Keratinocyte (primary cell): ENCODE results near the gene CLCN4.

Experiments
- EZH2 ChIP-seq: IDR thresholded peaks from one replicate; pipeline ENCODE4 v1.6.1; 2012; ENCODE audit warnings: inconsistent platforms, mild to moderate bottlenecking, low read length, moderate library complexity
- TF ChIP-seq, protein P1 (sequence below), 3 experiments: IDR thresholded peaks in 1 of 3; conservative IDR thresholded peaks in 1 of 3; optimal IDR thresholded peaks in 1 of 3; 2 replicates in 2 of 3; 3 replicates in 1 of 3; pipeline versions ENCODE3 to v1.5.1; 2011; ENCODE audit warnings: low read length in 3 of 3, mild to moderate bottlenecking in 3 of 3, moderate library complexity in 2 of 3, control low read depth in 1 of 3, inconsistent platforms in 1 of 3; ENCODE audit not compliant: insufficient read depth in 2 of 3; ENCODE audit errors: extremely low read depth in 1 of 3

GRCh38 chrX:10172877-10173276, 16.1 kb downstream of the CLCN4 start:
- TF ChIP-seq, protein P1, sequence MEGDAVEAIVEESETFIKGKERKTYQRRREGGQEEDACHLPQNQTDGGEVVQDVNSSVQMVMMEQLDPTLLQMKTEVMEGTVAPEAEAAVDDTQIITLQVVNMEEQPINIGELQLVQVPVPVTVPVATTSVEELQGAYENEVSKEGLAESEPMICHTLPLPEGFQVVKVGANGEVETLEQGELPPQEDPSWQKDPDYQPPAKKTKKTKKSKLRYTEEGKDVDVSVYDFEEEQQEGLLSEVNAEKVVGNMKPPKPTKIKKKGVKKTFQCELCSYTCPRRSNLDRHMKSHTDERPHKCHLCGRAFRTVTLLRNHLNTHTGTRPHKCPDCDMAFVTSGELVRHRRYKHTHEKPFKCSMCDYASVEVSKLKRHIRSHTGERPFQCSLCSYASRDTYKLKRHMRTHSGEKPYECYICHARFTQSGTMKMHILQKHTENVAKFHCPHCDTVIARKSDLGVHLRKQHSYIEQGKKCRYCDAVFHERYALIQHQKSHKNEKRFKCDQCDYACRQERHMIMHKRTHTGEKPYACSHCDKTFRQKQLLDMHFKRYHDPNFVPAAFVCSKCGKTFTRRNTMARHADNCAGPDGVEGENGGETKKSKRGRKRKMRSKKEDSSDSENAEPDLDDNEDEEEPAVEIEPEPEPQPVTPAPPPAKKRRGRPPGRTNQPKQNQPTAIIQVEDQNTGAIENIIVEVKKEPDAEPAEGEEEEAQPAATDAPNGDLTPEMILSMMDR (optimal IDR thresholded peaks at IDR 0.05 in 1 of 3, IDR thresholded peaks at IDR 0.05 in 1 of 3, conservative IDR thresholded peaks at IDR 0.05 in 1 of 3; ENCODE audit: extremely low read depth in 1 of 3, insufficient read depth in 2 of 3, low read length in 3 of 3): no peak
- no peak for TF ChIP-seq EZH2
